Colonic mucosa (tissue), 4 donors: ENCODE measurements around the gene NPBWR2. TPM values are rescaled to one million over a fixed set of nuclear protein-coding genes. Genes with fewer than 3 reads are reported as not detected.
A peak's percentile ranks its signal among the peaks of the same experiment; 100 is the strongest.

ENCODE experiments used
- DNase-seq: peaks from one replicate; pipeline ENCODE4 v3.0.0-alpha.2; 2020
- H3K27ac ChIP-seq: fragments of 200-600 bp; one replicate; pipeline ENCODE4 v1.8.0; 2021
- H3K27me3 ChIP-seq: fragments of 200-600 bp; one replicate; pipeline ENCODE4 v1.8.0; 2021
- H3K36me3 ChIP-seq: fragments of 200-600 bp; one replicate; pipeline ENCODE4 v1.8.0; 2021
- H3K4me1 ChIP-seq: fragments of 200-600 bp; one replicate; pipeline ENCODE4 v1.8.0; 2021; ENCODE audit warnings: mild to moderate bottlenecking
- H3K4me3 ChIP-seq: fragments of 200-600 bp; one replicate; pipeline ENCODE4 v1.8.0; 2021
- H3K9ac ChIP-seq, 2 donors: one replicate each; pipeline ENCODE4 v1.7.0; 2013; ENCODE audit warnings: control low read depth in 2 of 2, low read depth in 2 of 2, low read length in 2 of 2
- H3K9me3 ChIP-seq: fragments of 200-600 bp; one replicate; pipeline ENCODE4 v1.8.0; 2021
- intact Hi-C: fragments of 100-400 bp; cut with DNase I; formaldehyde crosslinking; loops from one replicate; pipeline ENCODE4 v1.14.1; 2022
- total RNA-seq, 2 donors: library from RNA; stranded (reverse); fragmentation: NEBNext Ultra II Directional in 1 of 2; extraction: Animal tissue kit (Norgen Biotek cat#: 25700) in 1 of 2; gene quantifications; one replicate each; pipeline ENCODE4 v1.2.1, GENCODE V29; 2021
- TF ChIP-seq, protein P1 (sequence below): fragments of 200-600 bp; IDR thresholded peaks from one replicate; pipeline ENCODE4 v1.8.0; 2022; ENCODE audit warnings: antibody characterized with exemption, mild to moderate bottlenecking
- donor health status: healthy.
- donor health status: DM: no; HTN: no; CAD: no.
- donor health status: DM: no; HTN: no; CAD: no.

NPBWR2 gene
- total RNA-seq, 2 donors from 2014 or later = not detected

DNA sequence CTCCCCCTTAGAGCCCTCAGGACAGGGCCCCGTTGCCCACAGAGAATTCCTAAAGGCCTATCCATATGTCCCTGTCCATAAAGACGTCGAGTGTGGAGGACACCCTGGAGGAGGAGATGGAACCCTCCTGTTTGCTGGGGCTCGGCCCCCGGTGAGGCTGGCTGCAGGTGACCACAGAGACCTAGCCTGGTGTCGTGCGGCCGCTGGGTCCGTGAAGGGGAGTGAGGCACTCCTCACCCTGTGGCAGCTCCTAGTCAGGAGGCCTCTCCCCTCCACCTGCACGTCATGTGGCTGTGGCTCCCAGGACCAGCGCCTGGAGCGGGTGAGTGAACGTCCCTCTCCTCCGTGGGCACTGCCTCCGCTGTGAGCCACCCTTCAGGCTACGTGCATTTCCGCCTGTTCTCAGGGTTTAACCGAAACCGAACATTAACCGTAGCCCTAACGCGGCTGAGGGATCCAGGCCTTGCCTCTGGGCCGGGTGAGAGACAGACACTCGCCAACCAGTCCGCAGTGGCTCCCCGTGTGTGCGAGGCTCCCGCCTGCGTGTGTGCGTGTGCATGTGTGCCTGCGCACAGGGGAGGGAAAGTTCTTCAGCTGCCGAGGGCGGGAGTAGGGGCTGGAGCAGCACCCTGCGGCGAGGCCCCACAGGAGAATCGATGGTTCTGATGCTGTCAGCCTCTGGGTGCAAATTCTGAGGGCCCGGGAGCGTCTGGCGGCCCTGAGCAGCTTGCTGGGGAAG, 50.3 kb downstream of the NPBWR2 start:
- Histone ChIP-seq H3K27ac (no peak overlapping the region), H3K4me1 (no peaks in the 10 kb centered on the region), H3K36me3 (no peaks in the 10 kb centered on the region), H3K9ac (no peak overlapping the region), H3K4me3 (peak overlapping the region; percentile 1), H3K9me3 (no peaks in the 10 kb centered on the region), H3K27me3 (peaks cover 26% of the 10 kb centered on the region)
- TF ChIP-seq, protein P1, sequence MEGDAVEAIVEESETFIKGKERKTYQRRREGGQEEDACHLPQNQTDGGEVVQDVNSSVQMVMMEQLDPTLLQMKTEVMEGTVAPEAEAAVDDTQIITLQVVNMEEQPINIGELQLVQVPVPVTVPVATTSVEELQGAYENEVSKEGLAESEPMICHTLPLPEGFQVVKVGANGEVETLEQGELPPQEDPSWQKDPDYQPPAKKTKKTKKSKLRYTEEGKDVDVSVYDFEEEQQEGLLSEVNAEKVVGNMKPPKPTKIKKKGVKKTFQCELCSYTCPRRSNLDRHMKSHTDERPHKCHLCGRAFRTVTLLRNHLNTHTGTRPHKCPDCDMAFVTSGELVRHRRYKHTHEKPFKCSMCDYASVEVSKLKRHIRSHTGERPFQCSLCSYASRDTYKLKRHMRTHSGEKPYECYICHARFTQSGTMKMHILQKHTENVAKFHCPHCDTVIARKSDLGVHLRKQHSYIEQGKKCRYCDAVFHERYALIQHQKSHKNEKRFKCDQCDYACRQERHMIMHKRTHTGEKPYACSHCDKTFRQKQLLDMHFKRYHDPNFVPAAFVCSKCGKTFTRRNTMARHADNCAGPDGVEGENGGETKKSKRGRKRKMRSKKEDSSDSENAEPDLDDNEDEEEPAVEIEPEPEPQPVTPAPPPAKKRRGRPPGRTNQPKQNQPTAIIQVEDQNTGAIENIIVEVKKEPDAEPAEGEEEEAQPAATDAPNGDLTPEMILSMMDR = no peak
- intact Hi-C loops = no loop called here
- DNase-seq = no peak

DNA sequence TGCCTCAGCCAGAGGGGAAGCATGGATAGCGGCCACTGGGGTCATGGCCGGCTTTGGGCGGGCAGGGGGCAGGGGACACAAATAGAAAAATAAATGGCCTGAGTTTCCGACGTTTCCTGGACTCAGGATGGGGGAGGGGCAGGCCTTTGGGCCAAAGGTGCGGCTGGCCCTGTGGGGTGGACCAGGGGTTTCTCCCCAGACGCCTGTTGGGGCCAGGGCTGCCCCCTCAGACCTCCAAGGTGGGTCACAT, 50.8 kb downstream of the NPBWR2 start:
- no peak overlapping the region for H3K27ac ChIP-seq
- H3K27me3 ChIP-seq = peaks cover 31% of the 10 kb centered on the region
- no peak overlapping the region for H3K9ac ChIP-seq
- H3K36me3 ChIP-seq = no peaks in the 10 kb centered on the region
- H3K9me3 ChIP-seq = no peaks in the 10 kb centered on the region
- TF ChIP-seq, protein P1 = no peak
- DNase-seq = no peak
- H3K4me1 ChIP-seq = no peaks in the 10 kb centered on the region
- H3K4me3 ChIP-seq = no peak overlapping the region
- intact Hi-C loops = no loop called here

DNA sequence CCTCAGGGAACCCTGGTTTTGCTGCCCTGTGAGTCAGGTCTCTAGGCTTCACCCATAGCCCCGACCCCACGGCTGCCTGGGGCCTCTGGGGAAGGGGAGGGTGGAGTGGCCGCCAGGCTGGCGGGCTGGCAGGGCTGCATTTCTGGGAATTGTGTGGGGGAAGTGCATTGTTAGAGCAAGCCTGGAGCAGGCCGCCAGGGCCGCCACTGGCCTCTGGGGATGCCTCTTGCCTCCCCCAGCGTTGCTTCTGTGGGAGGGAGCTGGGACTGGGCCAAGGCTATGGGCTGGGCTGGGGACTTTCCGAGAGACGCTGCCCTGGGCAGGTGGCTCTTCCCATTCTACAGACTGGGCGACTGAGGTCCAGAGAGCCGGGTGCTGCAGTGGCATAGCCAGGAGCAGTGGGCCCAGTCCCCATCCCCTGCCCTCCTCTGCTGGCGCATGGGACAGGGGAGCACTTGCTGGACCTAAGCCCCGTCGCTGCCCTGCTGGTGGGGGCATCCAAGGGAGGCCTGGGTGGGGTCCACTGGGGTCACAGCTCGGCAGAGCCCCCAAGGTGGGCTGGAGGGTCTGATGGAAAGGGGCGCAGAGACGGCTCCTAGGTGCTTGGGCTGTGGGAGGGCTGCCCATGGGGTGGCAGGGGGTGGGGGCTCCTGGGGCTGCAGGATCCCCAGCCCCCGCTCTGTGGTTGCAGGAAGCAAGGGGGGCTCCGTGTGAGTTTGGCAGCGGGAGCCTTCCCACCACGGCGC, 51.3 kb downstream of the NPBWR2 start:
- intact Hi-C loops = no loop called here
- H3K4me3 ChIP-seq = no peak overlapping the region
- H3K9me3 ChIP-seq = no peaks in the 10 kb centered on the region
- TF ChIP-seq, protein P1 = no peak
- no peaks in the 10 kb centered on the region for H3K4me1 ChIP-seq
- H3K36me3 ChIP-seq = no peaks in the 10 kb centered on the region
- DNase-seq = no peak
- no peak overlapping the region for H3K9ac ChIP-seq
- no peak overlapping the region for H3K27ac ChIP-seq
- peaks cover 36% of the 10 kb centered on the region for H3K27me3 ChIP-seq

DNA sequence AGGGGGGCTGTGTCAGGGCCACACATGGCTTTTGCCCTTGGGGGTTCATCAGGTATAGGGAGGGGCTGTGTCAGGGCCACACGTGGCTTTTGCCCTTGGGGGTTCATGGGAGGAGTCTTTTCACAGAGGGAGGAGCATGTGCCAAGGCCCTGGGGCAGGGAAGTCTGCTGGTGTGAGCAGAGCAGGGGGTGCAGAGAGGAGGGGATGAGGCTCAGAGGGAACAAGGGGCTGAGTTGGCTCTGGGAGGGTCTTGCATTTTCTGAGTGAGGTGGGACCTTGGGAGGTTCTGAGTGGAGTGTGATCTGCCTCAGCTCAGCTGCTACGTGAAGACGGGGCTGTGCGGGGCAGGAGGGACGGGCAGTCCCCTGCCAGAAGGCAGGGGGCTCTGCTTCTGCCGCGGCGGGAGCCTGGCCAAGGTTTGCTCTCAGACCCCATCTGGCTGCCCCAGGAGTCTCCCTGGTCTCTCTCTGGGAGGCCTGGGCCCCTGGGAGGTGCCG, 51.9 kb downstream of the NPBWR2 start:
- intact Hi-C loops = no loop called here
- Histone ChIP-seq H3K4me1 (no peaks in the 10 kb centered on the region), H3K9me3 (no peaks in the 10 kb centered on the region), H3K9ac (no peak overlapping the region), H3K36me3 (no peaks in the 10 kb centered on the region), H3K27me3 (peaks cover 42% of the 10 kb centered on the region), H3K4me3 (no peak overlapping the region), H3K27ac (no peak overlapping the region)
- TF ChIP-seq, protein P1 = no peak
- no peak for DNase-seq

DNA sequence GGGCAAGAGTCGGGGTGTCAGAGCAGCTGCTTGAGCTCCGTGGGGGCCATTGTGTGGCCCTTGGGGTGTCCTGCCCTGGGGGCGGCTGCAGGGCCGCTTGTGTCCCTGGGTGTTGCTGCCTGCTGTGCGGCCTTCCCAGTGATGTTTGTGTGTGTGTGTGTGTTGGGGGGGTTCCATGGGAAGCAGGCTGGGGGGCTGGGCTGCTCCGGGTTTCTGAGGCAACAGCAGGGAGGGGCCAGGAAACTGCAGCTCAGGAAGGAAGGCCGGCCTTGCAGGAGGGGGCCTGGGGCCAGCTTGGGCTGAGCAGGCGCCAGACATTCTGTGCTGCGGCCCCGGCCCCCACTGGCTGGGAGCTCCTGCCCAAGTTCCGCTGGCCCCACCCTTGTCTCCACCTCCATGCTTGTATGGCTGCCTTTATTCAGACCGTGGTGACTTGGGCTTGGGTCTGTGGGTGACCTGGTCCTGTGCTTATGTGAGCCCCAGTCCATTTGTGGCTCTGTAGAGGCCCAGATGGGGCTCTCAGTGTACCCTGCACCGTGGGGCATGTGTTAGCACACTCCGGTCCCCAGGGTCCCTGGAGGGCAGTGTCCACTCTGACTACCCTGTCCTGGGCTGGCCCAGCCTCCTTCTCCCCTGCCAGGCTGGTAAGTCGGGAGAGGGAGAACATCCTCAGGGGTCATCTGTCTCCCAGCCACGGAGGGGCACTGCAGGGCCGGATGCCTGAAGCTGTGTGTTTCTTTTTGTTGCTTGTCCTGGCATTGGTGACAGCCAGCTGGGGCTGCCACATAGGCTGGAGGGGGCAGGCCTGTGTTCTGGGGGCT, 53.3 kb downstream of the NPBWR2 start:
- DNase-seq = no peak
- intact Hi-C loops = no loop called here
- H3K9ac ChIP-seq = no peak overlapping the region

More for the DNA sequence above, 53.3 kb downstream of the NPBWR2 start:
- Histone ChIP-seq H3K4me1 (no peaks in the 10 kb centered on the region), H3K36me3 (no peaks in the 10 kb centered on the region), H3K27ac (no peak overlapping the region), H3K9me3 (no peaks in the 10 kb centered on the region), H3K27me3 (peaks cover 52% of the 10 kb centered on the region), H3K4me3 (no peak overlapping the region)
- TF ChIP-seq, protein P1 = no peak
